ENCODE results near the gene UBQLN4. TPM values are rescaled to one million over a fixed set of nuclear protein-coding genes. Genes with fewer than 3 reads are reported as not detected.

UBQLN4 gene
- total and polyA plus RNA-seq, 4 donors: 7.4 to 17.8 (median 11.3) TPM

DNA sequence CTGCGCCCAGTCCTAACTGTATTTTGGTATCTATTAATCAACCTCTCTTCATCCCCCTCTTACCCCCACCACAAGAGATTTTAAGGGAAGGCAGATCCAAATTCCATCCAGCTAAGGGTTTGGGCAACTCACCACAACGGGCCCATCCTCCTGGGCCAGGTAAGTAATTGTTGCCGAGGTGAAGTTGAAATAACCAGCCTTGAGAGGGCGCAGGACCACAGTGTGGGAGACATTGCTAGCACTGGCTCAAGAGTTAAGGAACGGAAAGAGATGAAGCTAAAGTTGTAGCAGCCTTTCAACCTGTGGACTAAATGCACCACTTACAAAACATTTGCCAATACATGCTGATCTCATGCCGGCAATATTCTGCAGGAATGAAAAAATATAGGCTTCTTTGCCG lies 38.8 kb downstream of the UBQLN4 start:
- no peak overlapping the region for H3K27ac ChIP-seq (ENCODE audit: low read depth in 1 of 2, low read length in 2 of 2)
- peaks cover 0 to 7% (median 4%) of the 10 kb centered on the region in 4 donors for H3K4me1 ChIP-seq (ENCODE audit: control insufficient read depth in 4 of 4, insufficient read depth in 4 of 4, low read length in 3 of 4)
- DNase-seq (ENCODE audit: low spot score): no peak
- H3K4me3 ChIP-seq (ENCODE audit: low read depth in 1 of 3, low read length in 3 of 3): no peak overlapping the region
- no peaks in the 10 kb centered on the region for H3K9me3 ChIP-seq (ENCODE audit: control insufficient read depth in 4 of 4, low read length in 3 of 4)
- WGBS: 94% methylated on average over 7 of the region's 7 CpGs
- H3K27me3 ChIP-seq (ENCODE audit: control insufficient read depth in 4 of 4, insufficient read depth in 4 of 4, low read length in 3 of 4): no peaks in the 10 kb centered on the region
- H3K36me3 ChIP-seq (ENCODE audit: control insufficient read depth in 4 of 4, insufficient read depth in 3 of 4, low read depth in 1 of 4, low read length in 3 of 4): peaks cover 35 to 66% (median 52%) of the 10 kb centered on the region in 4 donors
- H3K9ac ChIP-seq (ENCODE audit: low read depth in 1 of 2, low read length in 2 of 2): no peak overlapping the region
- TF ChIP-seq, protein P1, sequence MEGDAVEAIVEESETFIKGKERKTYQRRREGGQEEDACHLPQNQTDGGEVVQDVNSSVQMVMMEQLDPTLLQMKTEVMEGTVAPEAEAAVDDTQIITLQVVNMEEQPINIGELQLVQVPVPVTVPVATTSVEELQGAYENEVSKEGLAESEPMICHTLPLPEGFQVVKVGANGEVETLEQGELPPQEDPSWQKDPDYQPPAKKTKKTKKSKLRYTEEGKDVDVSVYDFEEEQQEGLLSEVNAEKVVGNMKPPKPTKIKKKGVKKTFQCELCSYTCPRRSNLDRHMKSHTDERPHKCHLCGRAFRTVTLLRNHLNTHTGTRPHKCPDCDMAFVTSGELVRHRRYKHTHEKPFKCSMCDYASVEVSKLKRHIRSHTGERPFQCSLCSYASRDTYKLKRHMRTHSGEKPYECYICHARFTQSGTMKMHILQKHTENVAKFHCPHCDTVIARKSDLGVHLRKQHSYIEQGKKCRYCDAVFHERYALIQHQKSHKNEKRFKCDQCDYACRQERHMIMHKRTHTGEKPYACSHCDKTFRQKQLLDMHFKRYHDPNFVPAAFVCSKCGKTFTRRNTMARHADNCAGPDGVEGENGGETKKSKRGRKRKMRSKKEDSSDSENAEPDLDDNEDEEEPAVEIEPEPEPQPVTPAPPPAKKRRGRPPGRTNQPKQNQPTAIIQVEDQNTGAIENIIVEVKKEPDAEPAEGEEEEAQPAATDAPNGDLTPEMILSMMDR (IDR thresholded peaks at IDR 0.05; ENCODE audit: low read depth, low read length, missing input control): no peak
- TF ChIP-seq NR2F2 (IDR thresholded peaks at IDR 0.05) (no peak), SP1 (IDR thresholded peaks at IDR 0.05) (no peak), GABPA (IDR thresholded peaks at IDR 0.05 in 1 of 2, conservative IDR thresholded peaks at IDR 0.05 in 1 of 2) (no peak), TAF1 (conservative IDR thresholded peaks at IDR 0.05) (no peak), RAD21 (IDR thresholded peaks at IDR 0.05) (no peak), JUND (IDR thresholded peaks at IDR 0.05) (no peak), RXRA (IDR thresholded peaks at IDR 0.05) (no peak), EGR1 (IDR thresholded peaks at IDR 0.05; ENCODE audit: low read depth in 2 of 2) (no peak), FOXA2 (IDR thresholded peaks at IDR 0.05) (no peak), FOXA1 (IDR thresholded peaks at IDR 0.05) (no peak), HNF4G (IDR thresholded peaks at IDR 0.05) (no peak), ZBTB33 (IDR thresholded peaks at IDR 0.05) (no peak), YY1 (IDR thresholded peaks at IDR 0.05) (no peak)
- TF ChIP-seq, protein P2, sequence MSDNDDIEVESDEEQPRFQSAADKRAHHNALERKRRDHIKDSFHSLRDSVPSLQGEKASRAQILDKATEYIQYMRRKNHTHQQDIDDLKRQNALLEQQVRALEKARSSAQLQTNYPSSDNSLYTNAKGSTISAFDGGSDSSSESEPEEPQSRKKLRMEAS (IDR thresholded peaks at IDR 0.05): no peak
- TF ChIP-seq, protein P3, sequence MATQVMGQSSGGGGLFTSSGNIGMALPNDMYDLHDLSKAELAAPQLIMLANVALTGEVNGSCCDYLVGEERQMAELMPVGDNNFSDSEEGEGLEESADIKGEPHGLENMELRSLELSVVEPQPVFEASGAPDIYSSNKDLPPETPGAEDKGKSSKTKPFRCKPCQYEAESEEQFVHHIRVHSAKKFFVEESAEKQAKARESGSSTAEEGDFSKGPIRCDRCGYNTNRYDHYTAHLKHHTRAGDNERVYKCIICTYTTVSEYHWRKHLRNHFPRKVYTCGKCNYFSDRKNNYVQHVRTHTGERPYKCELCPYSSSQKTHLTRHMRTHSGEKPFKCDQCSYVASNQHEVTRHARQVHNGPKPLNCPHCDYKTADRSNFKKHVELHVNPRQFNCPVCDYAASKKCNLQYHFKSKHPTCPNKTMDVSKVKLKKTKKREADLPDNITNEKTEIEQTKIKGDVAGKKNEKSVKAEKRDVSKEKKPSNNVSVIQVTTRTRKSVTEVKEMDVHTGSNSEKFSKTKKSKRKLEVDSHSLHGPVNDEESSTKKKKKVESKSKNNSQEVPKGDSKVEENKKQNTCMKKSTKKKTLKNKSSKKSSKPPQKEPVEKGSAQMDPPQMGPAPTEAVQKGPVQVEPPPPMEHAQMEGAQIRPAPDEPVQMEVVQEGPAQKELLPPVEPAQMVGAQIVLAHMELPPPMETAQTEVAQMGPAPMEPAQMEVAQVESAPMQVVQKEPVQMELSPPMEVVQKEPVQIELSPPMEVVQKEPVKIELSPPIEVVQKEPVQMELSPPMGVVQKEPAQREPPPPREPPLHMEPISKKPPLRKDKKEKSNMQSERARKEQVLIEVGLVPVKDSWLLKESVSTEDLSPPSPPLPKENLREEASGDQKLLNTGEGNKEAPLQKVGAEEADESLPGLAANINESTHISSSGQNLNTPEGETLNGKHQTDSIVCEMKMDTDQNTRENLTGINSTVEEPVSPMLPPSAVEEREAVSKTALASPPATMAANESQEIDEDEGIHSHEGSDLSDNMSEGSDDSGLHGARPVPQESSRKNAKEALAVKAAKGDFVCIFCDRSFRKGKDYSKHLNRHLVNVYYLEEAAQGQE (IDR thresholded peaks at IDR 0.05): no peak

Data from liver (tissue), 9 donors.